PC-9 (cell line): ENCODE data around the gene LRRC32. TPM values are rescaled to one million over a fixed set of nuclear protein-coding genes. Genes with fewer than 3 reads are reported as not detected.

ENCODE experiments used
- BruUV-seq: library from RNA; stranded (reverse); fragments of 400-500 nt; replicated peaks from 2 replicates; lab custom pipeline; 2021; lab: Mats Ljungman, UMichigan
- CTCF ChIA-PET: fragments of 300-600 bp; sonication (Branson Sonifier 250); formaldehyde crosslinking; loops from one replicate; lab custom pipeline; 2022; ENCODE audit warnings: antibody characterized with exemption; lab: Charles Lee
- POLR2A ChIA-PET: fragments of 300-600 bp; sonication (Branson Sonifier 250); formaldehyde crosslinking; loops from one replicate; lab custom pipeline; 2022; ENCODE audit warnings: antibody characterized with exemption; ENCODE audit not compliant: unreplicated experiment; lab: Charles Lee
- DNase-seq, 2 experiments: peaks; one replicate each; pipeline versions ENCODE4 v3.0.0 to v3.0.0-alpha.2; 2015 to 2022; ENCODE audit warnings: mixed read lengths in 1 of 2
- H2AFZ ChIP-seq: fragments of 200-600 bp; sonication (generic); 2 replicates; pipeline ENCODE4 v1.8.1; 2017; ENCODE audit warnings: antibody characterized with exemption
- H3F3A ChIP-seq: fragments of 200-600 bp; sonication (generic); 2 replicates; pipeline ENCODE4 v1.8.1; 2017; ENCODE audit warnings: antibody characterized with exemption, mild to moderate bottlenecking, low read depth; ENCODE audit not compliant: insufficient read depth
- H3K27ac ChIP-seq: fragments of 200-600 bp; sonication (generic); 2 replicates; pipeline ENCODE4 v1.6.1; 2016; ENCODE audit warnings: mixed run types
- H3K27me3 ChIP-seq: fragments of 200-600 bp; sonication (generic); 2 replicates; pipeline ENCODE4 v1.6.1; 2016; ENCODE audit warnings: low read depth, mixed run types; ENCODE audit not compliant: insufficient read depth
- H3K36me3 ChIP-seq: fragments of 200-600 bp; sonication (generic); 2 replicates; pipeline ENCODE4 v1.6.1; 2016; ENCODE audit warnings: low read depth, mixed run types
- H3K4me1 ChIP-seq: fragments of 200-600 bp; sonication (generic); replicated peaks from 2 replicates; pipeline ENCODE4 v1.6.1; 2016; ENCODE audit warnings: mixed run types; ENCODE audit not compliant: insufficient read depth
- H3K4me2 ChIP-seq: fragments of 200-600 bp; sonication (generic); 2 replicates; pipeline ENCODE4 v1.6.1; 2017; ENCODE audit warnings: mixed run types
- H3K4me3 ChIP-seq: fragments of 200-600 bp; sonication (generic); 2 replicates; pipeline ENCODE4 v1.6.1; 2016; ENCODE audit warnings: mixed run types
- H3K79me2 ChIP-seq: fragments of 200-600 bp; sonication (generic); 2 replicates; pipeline ENCODE4 v1.6.1; 2017; ENCODE audit warnings: low read depth, mixed run types
- H3K9me2 ChIP-seq: fragments of 200-600 bp; sonication (generic); 2 replicates; pipeline ENCODE4 v1.8.1; 2017; ENCODE audit warnings: mild to moderate bottlenecking; ENCODE audit not compliant: insufficient read depth
- H3K9me3 ChIP-seq: fragments of 200-600 bp; sonication (generic); 2 replicates; pipeline ENCODE4 v1.8.1; 2016; ENCODE audit warnings: low read depth; ENCODE audit not compliant: insufficient read depth
- H4K20me1 ChIP-seq: fragments of 200-600 bp; sonication (generic); 2 replicates; pipeline ENCODE4 v1.8.1; 2017; ENCODE audit not compliant: insufficient read depth
- CTCF ChIP-seq: fragments of 200-600 bp; sonication (generic); conservative IDR thresholded peaks from 2 replicates; pipeline ENCODE4 v1.6.1; 2017; ENCODE audit warnings: mixed run types, antibody characterized with exemption, mild to moderate bottlenecking, moderate library complexity
- EZH2 ChIP-seq: fragments of 200-600 bp; sonication (generic); IDR thresholded peaks from 2 replicates; pipeline ENCODE4 v1.8.0; 2017; ENCODE audit warnings: antibody characterized with exemption, low read depth
- intact Hi-C: fragments of 100-400 bp; cut with micrococcal nuclease; formaldehyde crosslinking; loops from one replicate; pipeline ENCODE4 v1.10.0; 2022; ENCODE audit not compliant: unreplicated experiment
- total RNA-seq: library from RNA; stranded (reverse); gene quantifications from 2 replicates; pipeline ENCODE4 v1.2.3, GENCODE V29; 2021

The LRRC32 gene
- total RNA-seq, 1 experiment from 2014 or later, result not detected

- Histone ChIP-seq H3K4me3 (peak overlapping the region; percentile 43; the same call in 1 of the 2 replicates), H2AFZ (no peak overlapping the region; the same call in 1 of the 2 replicates), H3K9me3 (no peaks in the 10 kb centered on the region), H3K9me2 (no peaks in the 10 kb centered on the region), H3K4me1 (no peaks in the 10 kb centered on the region), H4K20me1 (0 out of 2 replicates have a peak, but pooled peaks cover 5% of the 10 kb centered on the region), H3F3A (no peaks in the 10 kb centered on the region), H3K27me3 (peaks cover 57% of the 10 kb centered on the region), H3K4me2 (peak overlapping the region; percentile 65), H3K79me2 (no peaks in the 10 kb centered on the region), H3K36me3 (no peaks in the 10 kb centered on the region), H3K27ac (no peak overlapping the region)
- ChIA-PET CTCF (no interaction called here), POLR2A (no interaction called here)
- BruUV-seq, result no TSS peak
- DNase-seq, result no peak
- TF ChIP-seq EZH2 (no peak), CTCF (no peak)
- intact Hi-C loops, result no loop called here
These were observed 554 bp downstream of the LRRC32 start for GRCh38 chr11:76669901-76670484.

- POLR2A ChIA-PET, result interaction anchor here (0.5 kb wide), 1 partner anchor 300 kb away, joined by 3 read pairs; no protein-coding TSS in a partner anchor
- H3K4me1 ChIP-seq, result no peaks in the 10 kb centered on the region
These were observed 2.0 kb downstream of the LRRC32 start for GRCh38 chr11:76668362-76669155.

GRCh38 chr11:76667856-76668255 lies 2.7 kb downstream of the LRRC32 start:
- Histone ChIP-seq H3K9me3 (no peaks in the 10 kb centered on the region), H3K4me3 (no peak overlapping the region), H3K27ac (no peak overlapping the region), H3K79me2 (no peaks in the 10 kb centered on the region), H2AFZ (no peak overlapping the region), H4K20me1 (0 out of 2 replicates have a peak, but pooled peaks cover 5% of the 10 kb centered on the region), H3K27me3 (peaks cover 67% of the 10 kb centered on the region), H3K36me3 (no peaks in the 10 kb centered on the region), H3K4me2 (no peak overlapping the region), H3F3A (no peaks in the 10 kb centered on the region), H3K4me1 (no peaks in the 10 kb centered on the region), H3K9me2 (no peaks in the 10 kb centered on the region)
- ChIA-PET POLR2A (no interaction called here), CTCF (no interaction called here)
- BruUV-seq, result no TSS peak
- DNase-seq, result no peak
- no peak for TF ChIP-seq EZH2
- no peak for TF ChIP-seq CTCF
- intact Hi-C loops, result no loop called here

More at GRCh38 chr11:76668362-76669155, 2.0 kb downstream of the LRRC32 start:
- Histone ChIP-seq H3K36me3 (no peaks in the 10 kb centered on the region), H3K27me3 (peaks cover 65% of the 10 kb centered on the region), H3K27ac (no peak overlapping the region), H3K79me2 (no peaks in the 10 kb centered on the region), H3F3A (no peaks in the 10 kb centered on the region), H3K9me3 (no peaks in the 10 kb centered on the region), H3K4me2 (no peak overlapping the region), H4K20me1 (0 out of 2 replicates have a peak, but pooled peaks cover 5% of the 10 kb centered on the region), H2AFZ (no peak overlapping the region), H3K9me2 (no peaks in the 10 kb centered on the region), H3K4me3 (no peak overlapping the region)
- intact Hi-C loops, result no loop called here
- TF ChIP-seq CTCF (no peak), EZH2 (no peak)
- CTCF ChIA-PET, result no interaction called here
- DNase-seq, result no peak
- no TSS peak for BruUV-seq
